Measurements from ENCODE around the gene SLC18B1.

The SLC18B1 gene

DNA sequence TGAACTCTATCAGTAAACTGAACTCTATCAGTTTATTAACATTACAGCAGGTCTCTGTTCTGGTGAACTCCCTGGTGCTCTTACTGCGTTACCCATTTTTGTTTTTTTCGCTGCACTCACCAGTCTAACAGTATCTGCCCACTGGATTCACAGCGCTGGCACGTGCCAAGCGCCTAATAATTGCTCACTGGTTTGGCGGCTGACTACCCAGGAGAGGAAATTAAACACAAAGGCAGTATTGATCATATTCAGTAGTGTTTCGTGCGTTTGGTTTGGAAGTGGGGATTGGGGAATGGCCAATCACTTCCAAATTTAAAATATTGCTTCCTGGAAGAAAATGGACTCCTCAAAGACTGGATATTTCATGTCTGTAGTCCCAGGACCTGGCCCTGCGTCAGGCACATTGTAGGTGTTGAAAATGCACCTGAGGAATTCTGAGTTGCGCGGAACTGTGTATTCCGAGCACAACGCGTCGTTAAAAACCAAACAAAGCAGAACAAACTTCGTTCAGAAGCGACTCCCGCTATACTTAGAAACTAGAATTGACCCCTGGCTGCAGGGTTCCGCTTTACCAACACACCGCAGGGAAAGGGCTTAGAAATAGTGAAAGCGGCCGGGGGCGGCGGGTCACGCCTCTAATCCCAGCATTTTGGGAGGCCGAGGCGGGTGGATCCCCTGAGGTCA lies 14.9 kb upstream of the SLC18B1 start:
- Mint-ChIP-seq H3K4me1 (ENCODE audit: low read depth) (peaks cover 39% of the 10 kb centered on the region), H3K36me3 (ENCODE audit: low read depth) (peaks cover 57% of the 10 kb centered on the region)

DNA sequence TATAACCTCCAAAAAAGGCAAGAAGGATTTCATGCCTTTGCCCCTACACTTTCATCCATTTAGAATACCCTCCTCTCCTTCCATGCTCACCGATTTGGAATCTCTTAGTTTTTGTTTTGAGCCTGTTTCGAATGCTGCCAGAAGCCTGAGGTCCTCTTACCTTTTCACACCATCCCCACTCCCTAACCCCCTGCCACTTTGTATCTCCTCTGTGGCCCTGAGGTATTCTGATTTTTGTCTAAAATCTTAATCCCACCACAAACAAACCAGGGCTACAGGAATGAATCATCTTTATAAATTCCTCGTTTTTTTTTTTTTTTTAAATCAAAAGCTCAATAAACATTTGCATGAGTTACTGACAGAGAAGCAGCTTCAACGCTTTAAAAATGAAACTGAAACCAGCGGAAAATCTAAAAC lies 14.3 kb upstream of the SLC18B1 start:
- Mint-ChIP-seq H3K36me3 (ENCODE audit: low read depth) (peaks cover 52% of the 10 kb centered on the region), H3K27me3 (peaks cover 11% of the 10 kb centered on the region), H3K9me3 (no peaks in the 10 kb centered on the region), H3K4me3 (peak overlapping the region; percentile 97), H3K27ac (peak overlapping the region; percentile 99), H3K4me1 (ENCODE audit: low read depth) (peaks cover 36% of the 10 kb centered on the region)
- intact Hi-C loops (cut with micrococcal nuclease) = loop anchor here (2.0 kb wide), 1 partner anchor 14 kb away; the partner anchor contains the start of gene SLC18B1

More for the DNA sequence above, 14.9 kb upstream of the SLC18B1 start:
- Mint-ChIP-seq H3K4me3 (peak overlapping the region; percentile 97), H3K27me3 (peaks cover 10% of the 10 kb centered on the region), H3K27ac (peak overlapping the region; percentile 99), H3K9me3 (no peaks in the 10 kb centered on the region)
- intact Hi-C loops (cut with micrococcal nuclease) = loop anchor here (2.0 kb wide), 1 partner anchor 15 kb away; the partner anchor contains the start of gene SLC18B1

DNA sequence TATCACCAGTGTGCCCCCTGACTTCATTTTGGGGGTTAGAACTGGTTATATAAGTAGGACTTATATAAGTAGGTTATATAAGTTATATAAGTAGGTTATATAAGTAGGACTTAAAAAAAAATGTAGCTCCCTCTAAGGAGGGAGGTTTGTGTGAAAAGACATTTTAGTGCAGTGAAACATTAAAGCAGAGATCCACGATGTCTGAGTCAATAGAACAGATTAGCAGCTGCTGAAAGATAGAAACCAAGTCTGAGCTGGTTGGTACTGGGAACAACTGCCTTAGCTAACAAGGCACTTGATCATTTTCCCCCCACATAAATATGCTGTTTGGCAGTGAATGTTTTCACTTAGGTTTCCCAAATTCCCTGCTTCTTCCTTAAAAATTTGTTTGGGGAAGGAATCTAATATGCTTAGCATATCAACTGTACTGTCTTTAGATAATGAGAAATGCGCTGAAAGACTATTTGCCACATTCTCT lies 13.9 kb upstream of the SLC18B1 start:
- Mint-ChIP-seq H3K9me3 (no peaks in the 10 kb centered on the region), H3K36me3 (ENCODE audit: low read depth) (peaks cover 47% of the 10 kb centered on the region), H3K27me3 (peaks cover 12% of the 10 kb centered on the region), H3K4me1 (ENCODE audit: low read depth) (peaks cover 33% of the 10 kb centered on the region), H3K4me3 (peak overlapping the region; percentile 97), H3K27ac (peak overlapping the region; percentile 99)
- intact Hi-C loops (cut with micrococcal nuclease) = loop anchor here (2.0 kb wide), 1 partner anchor 13 kb away; the partner anchor contains the start of gene SLC18B1

DNA sequence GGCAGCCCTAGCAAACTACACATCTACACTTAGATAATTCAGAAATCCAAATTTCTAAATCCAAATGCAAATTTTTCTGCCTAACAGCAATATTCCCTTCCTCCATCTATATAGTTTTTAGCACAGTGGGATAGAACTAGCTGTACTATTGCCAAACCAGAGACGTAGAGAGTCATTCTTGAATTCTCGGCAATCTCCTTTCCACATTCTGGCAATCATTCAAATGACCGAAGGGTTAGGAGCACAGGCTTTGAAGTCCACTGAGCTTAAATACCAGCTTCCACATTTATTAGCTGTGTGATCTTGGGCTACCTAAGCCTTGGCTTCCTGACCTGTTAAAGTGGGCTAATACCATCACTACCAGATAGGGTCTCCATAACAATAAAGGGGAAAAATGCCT lies 12.8 kb upstream of the SLC18B1 start:
- no peaks in the 10 kb centered on the region for H3K9me3 Mint-ChIP-seq
- no peak overlapping the region for H3K4me3 Mint-ChIP-seq
- H3K4me1 Mint-ChIP-seq (ENCODE audit: low read depth) = peaks cover 31% of the 10 kb centered on the region
- H3K27ac Mint-ChIP-seq = no peak overlapping the region
- intact Hi-C loops (cut with micrococcal nuclease) = no loop called here
- peaks cover 17% of the 10 kb centered on the region for H3K27me3 Mint-ChIP-seq
- H3K36me3 Mint-ChIP-seq (ENCODE audit: low read depth) = peaks cover 37% of the 10 kb centered on the region

DNA sequence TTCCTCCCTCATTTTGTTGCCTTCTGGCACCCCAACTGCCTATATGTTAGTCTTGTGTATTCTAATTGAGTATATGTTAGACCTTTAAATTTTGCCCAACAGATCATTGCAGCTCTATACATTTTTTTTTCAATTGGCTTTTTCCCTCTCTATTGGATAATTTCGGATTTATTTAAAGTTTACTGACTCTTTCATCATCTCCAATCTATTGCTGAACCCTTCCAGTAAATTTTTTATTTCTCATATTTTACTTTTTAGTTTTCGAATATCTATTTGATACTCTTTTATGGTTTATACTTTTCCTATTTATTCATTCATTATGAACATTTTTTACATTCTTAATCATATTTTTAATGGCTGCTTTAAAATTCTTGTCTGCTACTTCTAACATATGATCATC lies 7.1 kb upstream of the SLC18B1 start:
- intact Hi-C loops (cut with micrococcal nuclease) = loop anchor here (10.0 kb wide), 1 partner anchor 521 kb away; no protein-coding TSS in a partner anchor

DNA sequence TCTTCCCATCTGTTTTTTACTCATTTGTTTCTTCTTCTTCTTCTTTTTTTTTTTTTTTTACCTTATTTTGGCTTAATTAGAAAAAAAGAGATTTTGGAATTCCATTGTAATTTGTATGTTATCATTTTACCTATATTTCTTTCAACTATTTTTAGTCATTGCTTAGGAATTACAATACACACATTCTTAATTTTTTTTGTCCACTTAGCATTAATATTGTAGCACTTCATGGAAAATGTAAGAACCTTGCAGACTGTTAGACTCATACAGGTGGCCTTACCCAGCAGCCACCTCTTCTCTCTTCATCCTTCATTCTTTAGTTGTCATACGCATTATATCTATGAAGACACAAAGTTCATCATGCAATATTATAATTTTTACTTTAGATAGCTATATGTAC lies 5.8 kb upstream of the SLC18B1 start:
- Mint-ChIP-seq H3K4me1 (ENCODE audit: low read depth) (no peaks in the 10 kb centered on the region), H3K4me3 (no peak overlapping the region), H3K9me3 (no peaks in the 10 kb centered on the region), H3K36me3 (ENCODE audit: low read depth) (no peaks in the 10 kb centered on the region), H3K27me3 (peaks cover 22% of the 10 kb centered on the region), H3K27ac (no peak overlapping the region)
- intact Hi-C loops (cut with micrococcal nuclease) = loop anchor here (10.0 kb wide), 1 partner anchor 519 kb away; no protein-coding TSS in a partner anchor

More for the DNA sequence above, 7.1 kb upstream of the SLC18B1 start:
- Mint-ChIP-seq H3K36me3 (ENCODE audit: low read depth) (no peaks in the 10 kb centered on the region), H3K4me1 (ENCODE audit: low read depth) (no peaks in the 10 kb centered on the region), H3K9me3 (no peaks in the 10 kb centered on the region), H3K27ac (no peak overlapping the region), H3K27me3 (peaks cover 26% of the 10 kb centered on the region), H3K4me3 (no peak overlapping the region)

DNA sequence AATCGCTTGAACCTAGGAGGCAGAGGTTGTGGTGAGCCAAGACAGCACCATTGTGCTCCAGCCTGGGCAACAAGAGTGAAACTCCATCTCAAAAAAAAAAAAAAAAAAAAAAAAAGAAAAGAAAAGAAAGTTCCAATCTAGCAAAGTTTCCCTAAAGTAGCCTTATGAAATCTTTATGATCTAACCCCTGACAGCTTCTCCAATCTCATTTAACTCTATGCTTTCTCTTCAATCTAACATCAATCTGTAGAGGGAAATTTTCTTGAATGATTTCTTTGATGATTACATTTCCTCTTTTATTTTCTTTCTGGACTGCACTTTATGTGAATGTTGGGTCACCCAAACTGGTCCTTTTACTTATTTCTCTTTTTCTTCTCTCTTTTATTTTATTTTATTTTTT lies 2.2 kb upstream of the SLC18B1 start:
- intact Hi-C loops (cut with micrococcal nuclease) = loop anchor here (10.0 kb wide), 1 partner anchor 516 kb away; no protein-coding TSS in a partner anchor
- peaks cover 9% of the 10 kb centered on the region for H3K27me3 Mint-ChIP-seq
- peaks cover 5% of the 10 kb centered on the region for H3K4me1 Mint-ChIP-seq (ENCODE audit: low read depth)
- no peaks in the 10 kb centered on the region for H3K36me3 Mint-ChIP-seq (ENCODE audit: low read depth)
- no peaks in the 10 kb centered on the region for H3K9me3 Mint-ChIP-seq
- no peak overlapping the region for H3K27ac Mint-ChIP-seq
- H3K4me3 Mint-ChIP-seq = no peak overlapping the region

DNA sequence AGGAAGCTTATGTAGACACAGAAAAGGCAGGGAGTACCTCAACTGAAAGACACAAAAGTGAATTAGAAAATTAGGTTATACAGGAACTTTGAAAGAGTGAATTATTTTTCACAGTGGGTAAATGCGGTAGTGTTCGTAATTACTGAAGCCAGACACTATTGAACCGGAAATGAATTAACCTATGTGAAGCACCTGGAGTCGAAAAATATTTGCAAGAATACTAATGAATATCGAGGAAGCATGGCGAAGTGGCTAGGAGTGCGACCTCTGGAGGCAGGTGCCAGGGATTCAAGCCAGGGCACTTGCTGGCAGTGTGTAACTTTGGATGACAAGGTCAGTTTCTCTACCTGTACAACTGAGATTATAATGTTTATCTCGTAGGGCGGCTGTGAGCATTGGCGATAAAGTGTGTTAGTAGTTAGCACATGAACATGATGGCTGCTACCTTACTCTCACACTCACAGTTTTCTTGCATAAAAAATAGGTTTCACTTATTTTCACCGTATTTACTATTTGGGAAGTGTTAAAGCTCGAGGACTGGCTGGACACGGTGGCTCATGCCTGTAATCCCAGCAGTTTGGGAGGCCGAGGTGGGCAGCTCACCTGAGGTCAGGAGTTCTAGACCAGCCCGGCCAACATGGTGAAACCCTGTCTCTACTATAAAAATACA lies 567 bp upstream of the SLC18B1 start:
- Mint-ChIP-seq H3K36me3 (ENCODE audit: low read depth) (peaks cover 6% of the 10 kb centered on the region), H3K9me3 (no peaks in the 10 kb centered on the region), H3K4me1 (ENCODE audit: low read depth) (peaks cover 5% of the 10 kb centered on the region), H3K27ac (peak overlapping the region; percentile 60), H3K27me3 (no peaks in the 10 kb centered on the region), H3K4me3 (peak overlapping the region; percentile 79)
- intact Hi-C loops (cut with micrococcal nuclease) = loop anchor here (2.0 kb wide), 1 partner anchor 14 kb away; no protein-coding TSS in a partner anchor

DNA sequence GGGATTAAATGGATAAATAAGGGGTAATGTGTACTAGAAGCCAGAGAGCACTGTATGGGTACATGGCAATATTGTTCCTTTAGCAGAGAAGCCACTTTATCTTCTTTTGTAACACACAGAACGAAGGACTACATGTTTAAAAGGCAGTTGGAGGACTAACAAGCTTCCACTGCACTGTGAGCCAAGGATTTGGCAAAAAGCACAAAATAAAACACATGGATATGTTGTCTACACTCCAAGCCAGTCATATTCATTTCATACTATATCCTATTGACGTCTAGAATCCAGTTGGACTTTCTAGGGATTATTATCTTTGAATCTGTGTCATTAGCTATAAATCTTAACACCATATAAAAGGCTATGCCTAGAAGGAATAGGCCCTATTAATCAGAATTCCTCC lies 3.0 kb downstream of the SLC18B1 start:
- peaks cover 13% of the 10 kb centered on the region for H3K4me1 Mint-ChIP-seq (ENCODE audit: low read depth)
- no peaks in the 10 kb centered on the region for H3K27me3 Mint-ChIP-seq
- no peaks in the 10 kb centered on the region for H3K9me3 Mint-ChIP-seq
- no peak overlapping the region for H3K27ac Mint-ChIP-seq
- no peak overlapping the region for H3K4me3 Mint-ChIP-seq
- peaks cover 6% of the 10 kb centered on the region for H3K36me3 Mint-ChIP-seq (ENCODE audit: low read depth)
- intact Hi-C loops (cut with micrococcal nuclease) = no loop called here

DNA sequence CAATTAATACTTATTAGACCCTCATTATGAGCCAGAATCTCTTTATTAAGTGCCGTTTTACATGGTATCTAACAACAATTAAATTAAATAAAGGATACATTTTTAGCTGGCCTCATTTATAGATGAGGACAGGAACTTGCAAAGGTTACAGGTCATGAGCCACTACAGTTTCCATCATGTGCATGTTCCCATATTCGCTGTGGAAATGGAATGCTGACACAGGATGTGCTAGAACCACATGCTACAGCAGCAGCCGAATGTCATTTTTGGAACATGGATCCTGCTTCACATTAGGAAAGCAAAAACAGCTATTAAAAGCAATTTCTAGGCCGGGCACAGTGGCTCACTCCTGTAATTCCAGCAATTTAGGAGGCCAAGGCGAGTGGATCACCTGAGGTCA lies 5.9 kb downstream of the SLC18B1 start:
- H3K36me3 Mint-ChIP-seq (ENCODE audit: low read depth) = peaks cover 6% of the 10 kb centered on the region
- peaks cover 12% of the 10 kb centered on the region for H3K4me1 Mint-ChIP-seq (ENCODE audit: low read depth)
- no peak overlapping the region for H3K27ac Mint-ChIP-seq
- no peak overlapping the region for H3K4me3 Mint-ChIP-seq
- H3K9me3 Mint-ChIP-seq = no peaks in the 10 kb centered on the region
- no peaks in the 10 kb centered on the region for H3K27me3 Mint-ChIP-seq
- intact Hi-C loops (cut with micrococcal nuclease) = no loop called here

DNA sequence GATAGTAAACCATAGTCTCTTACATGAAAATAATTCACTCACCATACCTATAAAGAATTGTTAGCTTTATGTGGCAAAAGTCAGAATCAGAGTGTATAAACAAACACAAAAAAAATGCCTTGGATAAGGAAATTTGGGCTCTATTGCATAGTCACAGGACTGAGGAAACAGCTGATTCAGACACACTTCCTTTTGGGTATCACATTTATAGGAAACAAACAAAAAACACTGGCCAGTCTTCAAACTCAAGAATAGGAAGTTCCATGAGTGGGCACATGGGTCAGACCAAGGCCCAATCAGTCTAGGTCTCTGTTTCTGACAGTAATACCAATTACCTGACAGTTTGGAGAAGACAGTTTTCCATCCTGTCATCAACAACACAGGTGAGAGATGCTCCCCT lies 8.0 kb downstream of the SLC18B1 start:
- Mint-ChIP-seq H3K4me3 (no peak overlapping the region), H3K9me3 (no peaks in the 10 kb centered on the region), H3K27ac (no peak overlapping the region), H3K4me1 (ENCODE audit: low read depth) (peaks cover 12% of the 10 kb centered on the region), H3K27me3 (no peaks in the 10 kb centered on the region), H3K36me3 (ENCODE audit: low read depth) (peaks cover 6% of the 10 kb centered on the region)
- intact Hi-C loops (cut with micrococcal nuclease) = no loop called here

DNA sequence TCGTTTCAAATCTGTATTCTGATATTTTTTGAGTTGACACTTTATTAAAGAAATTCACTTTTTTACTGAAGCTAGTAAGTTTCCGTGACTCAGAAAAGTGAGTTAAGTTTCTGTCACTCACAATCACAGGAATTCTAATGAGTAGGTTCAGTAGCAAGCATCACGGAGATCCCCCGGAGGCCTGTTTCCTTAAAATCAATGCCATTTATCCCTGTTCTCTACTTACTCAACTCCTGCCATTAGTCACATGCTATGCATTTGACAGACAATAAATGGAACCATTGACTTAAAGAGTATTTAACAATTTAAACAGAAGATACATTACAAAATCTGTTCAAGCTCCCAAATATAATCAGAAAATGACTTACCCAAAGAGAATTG lies 9.1 kb downstream of the SLC18B1 start:
- Mint-ChIP-seq H3K9me3 (no peaks in the 10 kb centered on the region), H3K36me3 (ENCODE audit: low read depth) (peaks cover 4% of the 10 kb centered on the region), H3K27ac (no peak overlapping the region), H3K27me3 (no peaks in the 10 kb centered on the region), H3K4me1 (ENCODE audit: low read depth) (peaks cover 12% of the 10 kb centered on the region), H3K4me3 (no peak overlapping the region)
- intact Hi-C loops (cut with micrococcal nuclease) = no loop called here

DNA sequence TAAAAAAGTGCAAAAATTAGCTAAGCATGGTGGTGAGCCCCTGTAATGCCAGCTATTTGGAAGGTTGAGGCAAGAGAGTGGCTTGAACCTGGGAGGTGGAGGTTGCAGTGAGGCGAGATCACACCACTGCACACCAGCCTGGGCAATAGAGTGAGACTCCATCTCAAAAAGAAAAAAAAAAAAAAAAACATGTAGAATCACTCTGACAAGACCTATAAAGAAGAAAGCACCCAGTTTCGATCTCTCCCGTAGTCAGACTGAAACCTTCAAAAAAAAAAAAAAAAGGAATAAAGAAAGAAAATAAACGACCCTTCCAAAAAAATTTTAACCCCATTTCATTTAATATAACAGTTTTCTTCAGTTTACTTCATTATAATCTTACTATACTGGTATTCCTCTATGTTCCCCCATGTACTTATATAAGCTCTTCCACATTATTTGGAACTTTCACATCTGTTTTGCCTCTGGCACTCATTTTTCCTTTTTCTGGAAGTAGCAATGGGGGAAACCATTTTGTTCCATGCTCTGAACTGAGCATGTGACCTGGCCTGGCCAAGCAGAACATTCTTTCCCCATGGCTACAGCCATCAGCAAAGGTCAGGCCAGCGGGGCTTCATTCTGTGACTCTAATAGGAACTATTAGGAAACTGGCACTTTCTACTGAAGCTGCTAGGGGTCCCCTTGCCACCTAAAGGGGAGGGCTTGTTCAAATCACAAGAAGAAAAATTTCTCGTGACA lies 9.6 kb downstream of the SLC18B1 start:
- Mint-ChIP-seq H3K4me1 (ENCODE audit: low read depth) (peaks cover 12% of the 10 kb centered on the region), H3K36me3 (ENCODE audit: low read depth) (no peaks in the 10 kb centered on the region), H3K9me3 (no peaks in the 10 kb centered on the region), H3K4me3 (no peak overlapping the region), H3K27ac (no peak overlapping the region), H3K27me3 (no peaks in the 10 kb centered on the region)
- intact Hi-C loops (cut with micrococcal nuclease) = no loop called here

DNA sequence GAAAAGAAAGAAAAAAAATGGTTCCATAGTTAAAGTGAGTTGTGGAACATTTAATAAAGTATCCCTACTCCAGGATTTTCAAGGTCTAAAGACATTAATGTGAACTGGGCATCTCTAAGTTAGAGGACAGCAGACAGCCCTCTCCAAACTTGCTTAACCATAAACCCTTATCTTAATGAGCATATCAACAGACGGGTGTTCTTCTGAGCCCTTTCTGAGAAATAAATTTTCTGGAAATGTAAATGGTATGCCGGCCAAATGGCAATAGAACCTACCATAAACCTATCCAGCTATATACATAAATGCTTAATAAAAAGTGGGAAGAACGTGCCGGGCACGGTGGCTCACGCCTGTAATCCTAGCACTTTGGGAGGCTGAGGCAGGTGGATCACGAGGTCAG lies 12.5 kb downstream of the SLC18B1 start:
- Mint-ChIP-seq H3K27ac (no peak overlapping the region), H3K36me3 (ENCODE audit: low read depth) (peaks cover 12% of the 10 kb centered on the region), H3K9me3 (no peaks in the 10 kb centered on the region), H3K4me3 (no peak overlapping the region), H3K27me3 (no peaks in the 10 kb centered on the region), H3K4me1 (ENCODE audit: low read depth) (peaks cover 5% of the 10 kb centered on the region)
- intact Hi-C loops (cut with micrococcal nuclease) = no loop called here

Measured in dendritic cell treated with granulocyte-macrophage colony-stimulating factor and Interleukin-4, amounts not matched to agents 40 ng/mL and 50 ng/mL, for 4 days (primary cell).